GM18870 (cell line): ENCODE data around the gene GPM6B.
"Not testable (repeated sequence)": the region's sequence is repeated elsewhere in the genome, so short reads cannot be mapped to it uniquely, and the experiment has no call there.

Experiments used
- ATAC-seq: cut with Tn5 transposase; IDR thresholded peaks from one replicate; pipeline ENCODE4 v1.9.1; 2021; ENCODE audit warnings: moderate library complexity; ENCODE audit not compliant: unreplicated experiment

Gene GPM6B

GRCh38 chrX:13733506-13733905 lies 83.4 kb downstream of the GPM6B start:
- no peak for ATAC-seq

- no peak for ATAC-seq
These were observed 84.4 kb downstream of the GPM6B start for GRCh38 chrX:13732246-13733067.

GRCh38 chrX:13730523-13730922 lies 86.4 kb downstream of the GPM6B start:
- not testable (repeated sequence) for ATAC-seq

GRCh38 chrX:13726583-13726982 lies 90.3 kb downstream of the GPM6B start:
- ATAC-seq, result not testable (repeated sequence)

- ATAC-seq, result not testable (repeated sequence)
These were observed 92.0 kb downstream of the GPM6B start for GRCh38 chrX:13724878-13725277.

- ATAC-seq, result no peak
These were observed 94.9 kb downstream of the GPM6B start for GRCh38 chrX:13721819-13722519.

- ATAC-seq, result no peak
These were observed 95.5 kb downstream of the GPM6B start for GRCh38 chrX:13721371-13721770.
